B cell (primary cell): Measurements from ENCODE around the gene FAM131B. TPM values are rescaled to one million over a fixed set of nuclear protein-coding genes. Genes with fewer than 3 reads are reported as not detected.

Experiments used
- ATAC-seq: fragments of 200-7000 bp; cut with Tn5 transposase; one replicate; pipeline ENCODE4 v1.10.0; 2021; ENCODE audit warnings: low read depth, mild to moderate bottlenecking, moderate number of reproducible peaks, moderate library complexity
- CTCF ChIA-PET: fragments of 350-600 bp; sonication (Branson Sonifier 250); formaldehyde crosslinking; loops from one replicate; lab custom pipeline; 2021; ENCODE audit warnings: antibody characterized with exemption, inconsistent platforms; lab: Charles Lee
- POLR2A ChIA-PET: fragments of 350-600 bp; sonication (Branson Sonifier 250); formaldehyde crosslinking; loops from one replicate; lab custom pipeline; 2021; ENCODE audit warnings: antibody characterized with exemption; lab: Charles Lee
- DNase-seq: peaks from one replicate; pipeline ENCODE4 v3.0.0; 2013
- H2AFZ ChIP-seq: 2 replicates; pipeline ENCODE4 v1.6.1; 2012; ENCODE audit warnings: mild to moderate bottlenecking, low read depth, low read length; ENCODE audit not compliant: insufficient read depth, poor library complexity, severe bottlenecking
- H3K27ac ChIP-seq, 2 donors: 1 replicate in 1 of 2; 2 replicates in 1 of 2; pipeline ENCODE4 v1.5.1; 2012 to 2013; ENCODE audit warnings: low read length in 2 of 2, mild to moderate bottlenecking in 2 of 2, moderate library complexity in 1 of 2
- H3K27me3 ChIP-seq, 4 experiments: fragments of 200-600 bp in 1 of 4; sonication (generic) in 1 of 4; replicated peaks in 1 of 4; 1 replicate in 2 of 4; 2 replicates in 2 of 4; pipeline versions ENCODE4 v1.6.1 to v1.7.0; 2013 to 2016; ENCODE audit warnings: low read length in 3 of 4, mild to moderate bottlenecking in 2 of 4, mixed read lengths in 1 of 4, moderate library complexity in 1 of 4; ENCODE audit not compliant: insufficient read depth in 4 of 4, control insufficient read depth in 3 of 4; ENCODE audit errors: control extremely low read depth in 1 of 4
- H3K36me3 ChIP-seq, 2 experiments: replicated peaks in 1 of 2; 1 replicate in 1 of 2; 2 replicates in 1 of 2; pipeline versions ENCODE4 v1.6.1 to v1.7.1; 2013; ENCODE audit warnings: low read length in 1 of 2; ENCODE audit not compliant: insufficient read depth in 2 of 2, control insufficient read depth in 1 of 2; ENCODE audit errors: control extremely low read depth in 1 of 2, extremely low read depth in 1 of 2
- H3K4me1 ChIP-seq, 2 donors: fragments of 200-600 bp in 1 of 2; sonication (generic) in 1 of 2; 1 replicate in 1 of 2; 2 replicates in 1 of 2; pipeline versions ENCODE4 v1.5.1 to v1.6.1; 2013 to 2017; ENCODE audit warnings: low read length in 2 of 2; ENCODE audit not compliant: control insufficient read depth in 2 of 2, insufficient read depth in 2 of 2
- H3K4me2 ChIP-seq: replicated peaks from 2 replicates; pipeline ENCODE3; 2012; ENCODE audit warnings: mild to moderate bottlenecking, low read depth, low read length; ENCODE audit not compliant: poor library complexity, severe bottlenecking
- H3K4me3 ChIP-seq, 5 experiments: fragments of 200-600 bp in 1 of 5; sonication (generic) in 1 of 5; 1 replicate in 3 of 5; 2 replicates in 2 of 5; pipeline versions ENCODE4 v1.5.1 to v1.7.0; 2011 to 2016; ENCODE audit warnings: low read length in 4 of 5, mild to moderate bottlenecking in 4 of 5, low read depth in 2 of 5, control low read depth in 1 of 5, moderate library complexity in 1 of 5; ENCODE audit not compliant: insufficient read depth in 1 of 5; ENCODE audit errors: control extremely low read depth in 1 of 5, extremely low read depth in 1 of 5
- H3K79me2 ChIP-seq: fragments of 200-600 bp; sonication (generic); one replicate; pipeline ENCODE4 v1.6.0; 2016; ENCODE audit warnings: low read length; ENCODE audit not compliant: control insufficient read depth, insufficient read depth
- H3K9ac ChIP-seq: fragments of 200-600 bp; sonication (generic); 2 replicates; pipeline ENCODE4 v1.6.1; 2017; ENCODE audit warnings: mild to moderate bottlenecking, low read length, moderate library complexity
- H3K9me3 ChIP-seq, 3 donors: one replicate each; pipeline versions ENCODE4 v1.6.1 to v1.7.1; 2013; ENCODE audit warnings: low read length in 2 of 3; ENCODE audit not compliant: control insufficient read depth in 2 of 3, insufficient read depth in 1 of 3; ENCODE audit errors: control extremely low read depth in 1 of 3
- H4K20me1 ChIP-seq: 2 replicates; pipeline ENCODE4 v1.6.0; 2012; ENCODE audit warnings: mild to moderate bottlenecking, low read length; ENCODE audit not compliant: insufficient read depth, control insufficient read depth, poor library complexity, severe bottlenecking
- H3K27ac Mint-ChIP-seq: one replicate; pipeline ENCODE4 v1.8.0; 2021; ENCODE audit warnings: mixed read lengths
- H3K27me3 Mint-ChIP-seq: one replicate; pipeline ENCODE4 v1.8.0; 2021; ENCODE audit warnings: mixed read lengths
- H3K4me1 Mint-ChIP-seq: one replicate; pipeline ENCODE4 v1.8.0; 2021; ENCODE audit warnings: mixed read lengths
- H3K4me3 Mint-ChIP-seq: one replicate; pipeline ENCODE4 v1.8.0; 2021; ENCODE audit warnings: mixed read lengths
- H3K9me3 Mint-ChIP-seq: one replicate; pipeline ENCODE4 v1.8.0; 2022; ENCODE audit warnings: mixed read lengths; ENCODE audit not compliant: insufficient read depth
- CTCF ChIP-seq: fragments of 200-600 bp; IDR thresholded peaks from one replicate; pipeline ENCODE4 v1.8.0; 2022; ENCODE audit warnings: antibody characterized with exemption, mild to moderate bottlenecking
- EZH2 ChIP-seq: IDR thresholded peaks from 2 replicates; pipeline ENCODE4 v1.6.1; 2012; ENCODE audit warnings: borderline replicate concordance, low read depth, mild to moderate bottlenecking, moderate library complexity, low read length; ENCODE audit not compliant: insufficient read depth, poor library complexity, severe bottlenecking
- WGBS: methylation state at CpG from one replicate; pipeline ENCODE4 v1.1.5; 2013; ENCODE audit warnings: missing lambda C conversion rate; ENCODE audit not compliant: insufficient coverage; 5-methylcytosine and 5-hydroxymethylcytosine counted together
- intact Hi-C: fragments of 100-400 bp; cut with micrococcal nuclease; formaldehyde crosslinking; loops from one replicate; pipeline ENCODE4 v1.10.0; 2022
- polyA plus RNA-seq: library from polyadenylated mRNA; depleted of rRNA; stranded (reverse); fragments of >200 nt; gene quantifications from 2 replicates; pipeline ENCODE4 v1.2.3, GENCODE V29; 2012
- total RNA-seq, 2 donors: library from RNA; stranded (reverse); fragments of 120-200 nt in 1 of 2; gene quantifications; 1 replicate in 1 of 2; 2 replicates in 1 of 2; pipeline versions ENCODE4 v1.2.3 to v1.2.4, GENCODE V29; 2013 to 2022

FAM131B gene
- total and polyA plus RNA-seq, 2 donors (not counting 1 experiment from before 2014, with no cell fraction given), result 0.05 TPM; not detected in 1

GRCh38 chr7:143369678-143370651 lies 7.5 kb upstream of the FAM131B start:
- TF ChIP-seq CTCF (no peak), EZH2 (no peak)
- no peak overlapping the region for H3K27ac ChIP-seq
- H3K9me3 Mint-ChIP-seq, result no peaks in the 10 kb centered on the region
- H3K9ac ChIP-seq, result no peak overlapping the region
- no peaks in the 10 kb centered on the region for H4K20me1 ChIP-seq
- H3K79me2 ChIP-seq, result no peaks in the 10 kb centered on the region
- peaks cover 17% of the 10 kb centered on the region for H3K4me1 Mint-ChIP-seq
- no peak overlapping the region for H2AFZ ChIP-seq
- no peaks in the 10 kb centered on the region for H3K9me3 ChIP-seq
- H3K27me3 ChIP-seq, result peaks cover 0 to 23% (median 7%) of the 10 kb centered on the region in 4 experiments
- intact Hi-C loops, result loop anchor here (10.0 kb wide), 2 partner anchors 45 kb away; no protein-coding TSS in a partner anchor
- CTCF ChIA-PET, result interaction anchor here (0.7 to 2.5 kb wide), 4 partner anchors 10 to 130 kb away, joined by 3 to 12 read pairs (median 6); no protein-coding TSS in a partner anchor
- H3K27me3 Mint-ChIP-seq, result peaks cover 34% of the 10 kb centered on the region
- DNase-seq (no peak), ATAC-seq (no peak)
- WGBS, result 93% methylated on average over 3 of the region's 12 CpGs
- no peak overlapping the region for H3K4me2 ChIP-seq
- H3K36me3 ChIP-seq, result no peaks in the 10 kb centered on the region
- H3K27ac Mint-ChIP-seq, result no peak overlapping the region
- peaks cover 12 to 18% of the 10 kb centered on the region in 2 donors for H3K4me1 ChIP-seq
- H3K4me3 Mint-ChIP-seq, result no peak overlapping the region
- POLR2A ChIA-PET, result interaction anchor here (0.7 kb wide), 1 partner anchor 10 kb away, joined by 3 read pairs; no protein-coding TSS in a partner anchor
- H3K4me3 ChIP-seq, result no peak overlapping the region
